ENCODE data around the gene ROR1. TPM values are rescaled to one million over a fixed set of nuclear protein-coding genes. Genes with fewer than 3 reads are reported as not detected.
A peak's percentile ranks its signal among the peaks of the same experiment; 100 is the strongest.

Gene ROR1
- total and polyA plus RNA-seq, 2 donors (not counting 1 experiment from before 2014, with no cell fraction given), result 14.5 to 16.5 TPM

DNA sequence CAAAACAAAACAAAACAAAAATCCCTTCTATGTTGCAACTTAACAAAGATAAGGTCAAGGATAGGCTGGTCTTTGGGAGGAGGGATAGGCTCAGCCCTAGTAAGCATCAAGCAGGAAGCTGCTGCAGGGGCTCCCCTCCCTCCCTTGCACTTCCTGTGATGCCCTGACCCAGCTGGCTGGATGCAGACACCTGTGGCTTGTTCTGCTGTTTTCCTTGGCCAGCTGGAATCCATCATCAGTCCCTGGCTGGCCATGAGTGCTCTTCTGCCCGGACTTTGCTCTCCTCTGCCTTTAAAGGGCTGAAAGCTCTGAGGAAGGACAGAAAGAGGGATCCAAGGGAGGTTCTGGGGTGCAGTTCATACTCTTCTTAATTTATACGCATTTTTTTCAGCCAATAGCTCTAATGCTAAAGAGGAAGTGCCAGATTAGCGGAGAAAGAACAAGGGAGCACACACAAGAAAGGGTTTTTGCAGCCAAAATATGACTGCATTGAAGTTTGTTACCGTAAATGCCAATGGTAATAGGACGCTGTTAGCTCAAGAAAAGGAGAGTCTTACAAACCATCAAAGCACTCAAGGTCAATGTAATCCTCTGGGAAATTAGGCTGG, 409.7 kb downstream of the ROR1 start:
- peak in 1 of 2 donors; percentile 55 for DNase-seq (ENCODE audit: low read depth in 2 of 2)
- Histone ChIP-seq H2AFZ (ENCODE audit: low read length) (no peak overlapping the region), H3K4me1 (ENCODE audit: control insufficient read depth, extremely low read depth, insufficient read depth, low read length) (no peaks in the 10 kb centered on the region), H3K9ac (ENCODE audit: insufficient read depth, low read length) (no peak overlapping the region), H3K27me3 (ENCODE audit: control insufficient read depth, insufficient read depth, low read length) (no peaks in the 10 kb centered on the region), H3K4me3 (replicated peaks in 1 of 4; ENCODE audit: control extremely low read depth in 1 of 4, insufficient read depth in 1 of 4, low read depth in 3 of 4, low read length in 4 of 4) (no peak overlapping the region), H3K79me2 (ENCODE audit: control insufficient read depth, insufficient read depth, low read length) (no peaks in the 10 kb centered on the region), H3K9me3 (ENCODE audit: control insufficient read depth, insufficient read depth, low read depth, low read length) (no peaks in the 10 kb centered on the region), H3K27ac (ENCODE audit: insufficient read depth, low read length) (no peak overlapping the region), H3K36me3 (ENCODE audit: control insufficient read depth, insufficient read depth, low read length) (peaks cover under 1% of the 10 kb centered on the region), H4K20me1 (ENCODE audit: control insufficient read depth, extremely low read depth, insufficient read depth, low read length) (no peaks in the 10 kb centered on the region), H3K4me2 (ENCODE audit: extremely low read depth, insufficient read depth, low read length) (peak overlapping the region; percentile 28)
- TF ChIP-seq EZH2 (IDR thresholded peaks at IDR 0.05; ENCODE audit: low read length, missing control alignments) (no peak), CTCF (conservative IDR thresholded peaks at IDR 0.05 in 1 of 2, IDR thresholded peaks at IDR 0.05 in 1 of 2; ENCODE audit: low read depth in 1 of 2, low read length in 2 of 2) (no peak)

DNA sequence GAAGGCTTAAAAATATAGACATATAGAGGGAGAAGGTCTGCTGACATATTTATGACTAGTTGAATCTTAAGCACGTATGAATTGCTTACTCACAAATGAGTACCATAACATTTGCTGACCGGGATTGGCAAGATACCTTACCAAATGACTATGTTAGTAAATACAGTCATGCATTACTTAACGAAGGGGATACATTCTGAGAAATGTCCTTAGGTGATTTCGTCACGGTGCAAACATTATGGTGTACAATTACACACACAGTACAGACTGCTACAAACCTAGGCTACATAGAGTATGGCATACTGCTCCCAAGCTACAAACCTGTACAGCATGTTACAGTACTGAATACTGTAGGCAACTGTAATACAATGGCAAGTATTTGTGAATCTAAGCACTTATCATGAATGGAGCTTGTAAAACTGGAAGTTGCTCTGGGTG, 410.2 kb downstream of the ROR1 start:
- TF ChIP-seq CTCF (conservative IDR thresholded peaks at IDR 0.05 in 1 of 2, IDR thresholded peaks at IDR 0.05 in 1 of 2; ENCODE audit: low read depth in 1 of 2, low read length in 2 of 2) (no peak), EZH2 (IDR thresholded peaks at IDR 0.05; ENCODE audit: low read length, missing control alignments) (no peak)
- no peaks in the 10 kb centered on the region for H3K36me3 ChIP-seq (ENCODE audit: control insufficient read depth, insufficient read depth, low read length)
- no peaks in the 10 kb centered on the region for H3K9me3 ChIP-seq (ENCODE audit: control insufficient read depth, insufficient read depth, low read depth, low read length)
- no peak overlapping the region for H2AFZ ChIP-seq (ENCODE audit: low read length)
- no peak overlapping the region for H3K4me2 ChIP-seq (ENCODE audit: extremely low read depth, insufficient read depth, low read length)
- H3K27ac ChIP-seq (ENCODE audit: insufficient read depth, low read length), result no peak overlapping the region
- peak; percentile 37 to 85 for DNase-seq (ENCODE audit: low read depth in 2 of 2)
- H3K9ac ChIP-seq (ENCODE audit: insufficient read depth, low read length), result no peak overlapping the region
- no peaks in the 10 kb centered on the region for H3K4me1 ChIP-seq (ENCODE audit: control insufficient read depth, extremely low read depth, insufficient read depth, low read length)
- no peaks in the 10 kb centered on the region for H3K27me3 ChIP-seq (ENCODE audit: control insufficient read depth, insufficient read depth, low read length)
- no peak overlapping the region for H3K4me3 ChIP-seq (replicated peaks in 1 of 4; ENCODE audit: control extremely low read depth in 1 of 4, insufficient read depth in 1 of 4, low read depth in 3 of 4, low read length in 4 of 4)
- no peaks in the 10 kb centered on the region for H4K20me1 ChIP-seq (ENCODE audit: control insufficient read depth, extremely low read depth, insufficient read depth, low read length)
- H3K79me2 ChIP-seq (ENCODE audit: control insufficient read depth, insufficient read depth, low read length), result no peaks in the 10 kb centered on the region

- no peaks in the 10 kb centered on the region for H3K4me1 ChIP-seq (ENCODE audit: control insufficient read depth, extremely low read depth, insufficient read depth, low read length)
These were observed 412.5 kb downstream of the ROR1 start for GRCh38 chr1:64186138-64186897.

More at GRCh38 chr1:64186138-64186897, 412.5 kb downstream of the ROR1 start:
- no peak overlapping the region for H2AFZ ChIP-seq (ENCODE audit: low read length)
- no peaks in the 10 kb centered on the region for H4K20me1 ChIP-seq (ENCODE audit: control insufficient read depth, extremely low read depth, insufficient read depth, low read length)
- H3K4me2 ChIP-seq (ENCODE audit: extremely low read depth, insufficient read depth, low read length), result no peak overlapping the region
- H3K4me3 ChIP-seq (replicated peaks in 1 of 4; ENCODE audit: control extremely low read depth in 1 of 4, insufficient read depth in 1 of 4, low read depth in 3 of 4, low read length in 4 of 4), result no peak overlapping the region
- DNase-seq (ENCODE audit: low read depth in 2 of 2), result no peak
- no peak overlapping the region for H3K9ac ChIP-seq (ENCODE audit: insufficient read depth, low read length)
- no peaks in the 10 kb centered on the region for H3K79me2 ChIP-seq (ENCODE audit: control insufficient read depth, insufficient read depth, low read length)
- no peaks in the 10 kb centered on the region for H3K9me3 ChIP-seq (ENCODE audit: control insufficient read depth, insufficient read depth, low read depth, low read length)
- no peak overlapping the region for H3K27ac ChIP-seq (ENCODE audit: insufficient read depth, low read length)
- TF ChIP-seq CTCF (conservative IDR thresholded peaks at IDR 0.05 in 1 of 2, IDR thresholded peaks at IDR 0.05 in 1 of 2; ENCODE audit: low read depth in 1 of 2, low read length in 2 of 2) (no peak), EZH2 (IDR thresholded peaks at IDR 0.05; ENCODE audit: low read length, missing control alignments) (no peak)
- H3K27me3 ChIP-seq (ENCODE audit: control insufficient read depth, insufficient read depth, low read length), result no peaks in the 10 kb centered on the region
- H3K36me3 ChIP-seq (ENCODE audit: control insufficient read depth, insufficient read depth, low read length), result no peaks in the 10 kb centered on the region
